Measurements from ENCODE around the gene MAML2. TPM values are rescaled to one million over a fixed set of nuclear protein-coding genes. Genes with fewer than 3 reads are reported as not detected.

The MAML2 gene
- total and polyA plus RNA-seq, 2 experiments from 2014 or later, result 1.1 to 8.2 TPM

DNA sequence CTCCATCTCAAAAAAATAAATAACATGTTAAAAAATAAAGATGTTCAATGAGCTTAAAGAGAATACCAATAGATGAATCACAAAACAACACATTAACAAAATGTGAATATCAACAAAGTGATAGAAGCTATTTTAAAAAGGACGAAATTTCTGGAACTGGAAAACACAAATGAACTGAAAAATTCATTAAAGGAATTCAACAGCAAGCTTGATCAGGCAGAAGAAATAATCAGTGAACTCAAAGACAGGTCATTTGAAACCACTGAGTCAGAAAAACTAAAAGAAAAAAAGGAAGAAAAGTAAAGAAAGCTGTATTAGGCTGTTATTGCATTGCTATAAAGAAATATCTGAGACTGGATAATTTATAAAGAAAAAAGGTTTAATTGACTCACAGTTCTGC lies 412.0 kb downstream of the MAML2 start:
- no peaks in the 10 kb centered on the region for H3K27me3 ChIP-seq
- no peak overlapping the region for H3K27ac ChIP-seq
- no peaks in the 10 kb centered on the region for H3K36me3 ChIP-seq
- no peak for TF ChIP-seq CTCF (IDR thresholded peaks at IDR 0.05; ENCODE audit: low read depth, low read length)
- no peak for DNase-seq (ENCODE audit: low read depth in 1 of 2, low spot score in 1 of 2)
- no peak overlapping the region for H3K4me3 ChIP-seq
- H3K4me1 ChIP-seq (ENCODE audit: low read depth), result no peaks in the 10 kb centered on the region
- no peaks in the 10 kb centered on the region for H3K9me3 ChIP-seq (ENCODE audit: low read depth)

DNA sequence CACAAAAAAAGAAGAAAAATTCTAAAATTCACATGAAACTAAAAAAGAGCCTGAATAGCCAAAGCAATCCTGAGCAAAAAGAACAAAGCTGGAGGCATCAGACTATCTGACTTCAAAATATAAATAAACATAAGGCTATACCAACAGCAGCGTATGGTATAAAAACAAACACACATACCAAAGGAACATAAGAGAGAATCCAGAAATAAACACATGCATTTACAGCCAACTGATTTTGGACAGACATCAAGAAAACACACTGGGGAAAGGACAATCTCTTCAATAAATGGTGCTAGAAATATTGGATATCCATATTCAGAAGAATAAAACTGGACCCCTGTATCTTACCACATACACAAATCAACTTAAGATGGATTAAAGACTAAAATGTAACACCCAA lies 416.3 kb downstream of the MAML2 start:
- peaks cover 6% of the 10 kb centered on the region for H3K4me1 ChIP-seq (ENCODE audit: low read depth)
- no peaks in the 10 kb centered on the region for H3K9me3 ChIP-seq (ENCODE audit: low read depth)
- no peak for DNase-seq (ENCODE audit: low read depth in 1 of 2, low spot score in 1 of 2)
- no peak overlapping the region for H3K4me3 ChIP-seq
- H3K27me3 ChIP-seq, result no peaks in the 10 kb centered on the region
- no peak for TF ChIP-seq CTCF (IDR thresholded peaks at IDR 0.05; ENCODE audit: low read depth, low read length)
- no peaks in the 10 kb centered on the region for H3K36me3 ChIP-seq
- H3K27ac ChIP-seq, result no peak overlapping the region

Other genes with a start within 250 kb of the MAML2 start
- 6.1 and 17.3 TPM in 2 replicates for gene CCDC82, start 46.7 kb upstream of the MAML2 start, total RNA-seq
- gene CCDC82, start 46.7 kb upstream of the MAML2 start, polyA plus RNA-seq, result 17.3 and 20.3 TPM in 2 replicates
- gene JRKL, start 46.8 kb upstream of the MAML2 start, total RNA-seq, result 3.0 and 3.8 TPM in 2 replicates
- gene JRKL, start 46.8 kb upstream of the MAML2 start, polyA plus RNA-seq, result 7.1 and 8.7 TPM in 2 replicates